Prostate gland (tissue), 2 donors: ENCODE data around the gene MRGPRE. TPM values are rescaled to one million over a fixed set of nuclear protein-coding genes. Genes with fewer than 3 reads are reported as not detected.

ENCODE experiments used
- DNase-seq: peaks from one replicate; pipeline ENCODE4 v3.0.0-alpha.2; 2019; ENCODE audit warnings: low spot score
- H3K27ac ChIP-seq, 2 donors: fragments of 200-600 bp; sonication (generic); 2 replicates each; pipeline ENCODE4 v1.5.1; 2017 to 2019
- H3K27me3 ChIP-seq: fragments of 200-600 bp; sonication (generic); replicated peaks from 2 replicates; pipeline ENCODE4 v1.5.1; 2019; ENCODE audit not compliant: insufficient read depth
- H3K36me3 ChIP-seq, 2 donors: fragments of 200-600 bp; sonication (generic); 1 replicate in 1 of 2; 2 replicates in 1 of 2; pipeline versions ENCODE4 v1.5.1 to v1.8.1; 2017 to 2019
- H3K4me1 ChIP-seq: fragments of 200-600 bp; sonication (generic); replicated peaks from 2 replicates; pipeline ENCODE4 v1.5.1; 2019
- H3K4me3 ChIP-seq, 2 donors: fragments of 200-600 bp; sonication (generic); 2 replicates each; pipeline ENCODE4 v1.5.1; 2017 to 2019
- H3K9me3 ChIP-seq: fragments of 200-600 bp; sonication (generic); 2 replicates; pipeline ENCODE4 v1.5.1; 2017
- POLR2A ChIP-seq: fragments of 450-650 bp; IDR thresholded peaks from one replicate; pipeline ENCODE4 v1.6.1; 2016; ENCODE audit warnings: antibody characterized with exemption, mild to moderate bottlenecking
- POLR2AphosphoS5 ChIP-seq: sonication (generic); formaldehyde crosslinking; IDR thresholded peaks from one replicate; pipeline ENCODE4 v1.6.1; 2017; ENCODE audit warnings: antibody characterized with exemption
- WGBS: methylation state at CpG from one replicate; pipeline ENCODE4 v1.1.5; 2018; 5-methylcytosine and 5-hydroxymethylcytosine counted together
- intact Hi-C: fragments of 100-400 bp; cut with DNase I; formaldehyde crosslinking; loops from one replicate; pipeline ENCODE4 v1.14.2; 2022
- total RNA-seq, 2 donors: library from RNA; depleted of rRNA; stranded (reverse); fragments of >200 nt; gene quantifications; one replicate each; pipeline ENCODE4 v1.1.0, GENCODE V29; 2016
- TF ChIP-seq, protein P1 (sequence below), 4 experiments: fragments of 200-600 bp in 2 of 4; fragments of 450-650 bp in 2 of 4; sonication (generic) in 2 of 4; IDR thresholded peaks; 1 replicate in 3 of 4; 2 replicates in 1 of 4; pipeline ENCODE4 v1.5.1; 2016 to 2019; ENCODE audit warnings: antibody characterized with exemption in 4 of 4, mild to moderate bottlenecking in 2 of 4, moderate library complexity in 2 of 4

The MRGPRE gene
- total RNA-seq, 2 donors from 2014 or later: 1.0 TPM; not detected in 1

GRCh38 chr11:3213659-3214419 lies 18.4 kb downstream of the MRGPRE start:
- no peak for DNase-seq
- Histone ChIP-seq H3K27me3 (peaks cover 2% of the 10 kb centered on the region), H3K4me3 (no peak overlapping the region), H3K4me1 (no peaks in the 10 kb centered on the region), H3K27ac (no peak overlapping the region), H3K36me3 (no peaks in the 10 kb centered on the region), H3K9me3 (no peaks in the 10 kb centered on the region)
- WGBS: 56% methylated on average over 24 of the region's 24 CpGs
- TF ChIP-seq POLR2A (no peak), POLR2AphosphoS5 (no peak)
- TF ChIP-seq, protein P1, sequence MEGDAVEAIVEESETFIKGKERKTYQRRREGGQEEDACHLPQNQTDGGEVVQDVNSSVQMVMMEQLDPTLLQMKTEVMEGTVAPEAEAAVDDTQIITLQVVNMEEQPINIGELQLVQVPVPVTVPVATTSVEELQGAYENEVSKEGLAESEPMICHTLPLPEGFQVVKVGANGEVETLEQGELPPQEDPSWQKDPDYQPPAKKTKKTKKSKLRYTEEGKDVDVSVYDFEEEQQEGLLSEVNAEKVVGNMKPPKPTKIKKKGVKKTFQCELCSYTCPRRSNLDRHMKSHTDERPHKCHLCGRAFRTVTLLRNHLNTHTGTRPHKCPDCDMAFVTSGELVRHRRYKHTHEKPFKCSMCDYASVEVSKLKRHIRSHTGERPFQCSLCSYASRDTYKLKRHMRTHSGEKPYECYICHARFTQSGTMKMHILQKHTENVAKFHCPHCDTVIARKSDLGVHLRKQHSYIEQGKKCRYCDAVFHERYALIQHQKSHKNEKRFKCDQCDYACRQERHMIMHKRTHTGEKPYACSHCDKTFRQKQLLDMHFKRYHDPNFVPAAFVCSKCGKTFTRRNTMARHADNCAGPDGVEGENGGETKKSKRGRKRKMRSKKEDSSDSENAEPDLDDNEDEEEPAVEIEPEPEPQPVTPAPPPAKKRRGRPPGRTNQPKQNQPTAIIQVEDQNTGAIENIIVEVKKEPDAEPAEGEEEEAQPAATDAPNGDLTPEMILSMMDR (IDR thresholded peaks at IDR 0.05): no peak
- intact Hi-C loops: no loop called here

DNA sequence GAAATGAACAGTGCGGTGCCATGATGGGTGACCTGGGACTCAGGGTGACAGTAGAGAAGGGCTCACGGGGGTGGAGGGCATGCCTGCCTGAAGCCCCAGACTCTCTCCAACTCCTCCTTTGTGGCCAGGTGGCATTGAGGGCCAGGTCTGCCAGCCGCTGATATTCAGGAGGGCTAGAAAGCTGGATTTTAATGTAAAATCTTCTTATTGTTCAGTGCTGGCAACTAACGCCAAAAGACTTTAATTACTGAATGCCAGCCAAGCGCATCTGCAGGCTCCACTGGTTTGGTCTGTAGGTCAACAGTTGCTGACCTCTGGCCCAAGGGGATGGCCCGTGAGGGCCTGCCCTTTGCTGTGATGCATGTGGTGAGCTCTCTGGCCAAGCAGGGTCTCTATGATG lies 23.9 kb downstream of the MRGPRE start:
- intact Hi-C loops: no loop called here
- WGBS: 78% methylated on average over 6 of the region's 6 CpGs
- TF ChIP-seq POLR2A: no peak
- TF ChIP-seq, protein P1 (IDR thresholded peaks at IDR 0.05): no peak
- no peak for TF ChIP-seq POLR2AphosphoS5

DNA sequence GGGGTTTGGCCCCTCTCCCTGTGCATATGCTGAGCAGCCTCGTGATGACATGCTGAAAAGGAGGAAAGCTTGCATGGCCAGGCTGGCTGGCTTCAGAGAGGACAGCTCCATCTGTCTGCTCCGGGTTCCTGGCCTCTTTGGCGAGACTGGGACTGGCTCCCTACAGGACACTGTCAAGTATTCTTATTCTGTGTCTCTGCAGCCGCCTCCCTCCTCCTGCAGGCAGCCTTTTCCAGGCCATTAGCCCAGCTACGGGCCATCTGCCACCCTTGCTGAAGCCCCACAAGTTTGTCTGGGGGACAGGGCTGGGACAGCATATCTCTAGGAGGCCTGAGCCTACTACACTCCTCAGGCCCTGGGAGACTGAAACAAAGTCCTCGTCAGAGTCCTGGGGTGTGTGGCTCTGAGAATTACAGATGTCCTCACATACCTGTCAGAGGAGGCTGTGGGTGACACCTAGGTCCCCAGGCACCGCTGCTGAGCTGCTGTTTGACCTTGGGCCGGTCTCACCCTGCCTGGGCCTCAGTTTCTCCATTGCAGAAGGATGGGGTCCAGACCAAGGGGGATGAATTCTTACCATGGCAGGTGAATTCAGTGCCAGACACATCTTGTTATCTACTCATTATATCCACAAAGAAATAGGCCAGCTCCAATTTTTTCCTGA lies 24.6 kb downstream of the MRGPRE start:
- H3K27me3 ChIP-seq: peaks cover 4% of the 10 kb centered on the region
- no peaks in the 10 kb centered on the region for H3K4me1 ChIP-seq
- no peak for TF ChIP-seq POLR2A
- TF ChIP-seq POLR2AphosphoS5: no peak
- TF ChIP-seq, protein P1 (IDR thresholded peaks at IDR 0.05): no peak
- intact Hi-C loops: no loop called here
- no peaks in the 10 kb centered on the region for H3K36me3 ChIP-seq
- no peak overlapping the region for H3K4me3 ChIP-seq
- no peaks in the 10 kb centered on the region for H3K9me3 ChIP-seq
- no peak overlapping the region for H3K27ac ChIP-seq
- 89% methylated on average over 8 of the region's 8 CpGs for WGBS
- no peak for DNase-seq

More for the DNA sequence above, 23.9 kb downstream of the MRGPRE start:
- H3K9me3 ChIP-seq: no peaks in the 10 kb centered on the region
- no peak overlapping the region for H3K27ac ChIP-seq
- H3K4me1 ChIP-seq: no peaks in the 10 kb centered on the region
- H3K4me3 ChIP-seq: no peak overlapping the region
- DNase-seq: no peak
- H3K27me3 ChIP-seq: peaks cover under 1% of the 10 kb centered on the region
- no peaks in the 10 kb centered on the region for H3K36me3 ChIP-seq

DNA sequence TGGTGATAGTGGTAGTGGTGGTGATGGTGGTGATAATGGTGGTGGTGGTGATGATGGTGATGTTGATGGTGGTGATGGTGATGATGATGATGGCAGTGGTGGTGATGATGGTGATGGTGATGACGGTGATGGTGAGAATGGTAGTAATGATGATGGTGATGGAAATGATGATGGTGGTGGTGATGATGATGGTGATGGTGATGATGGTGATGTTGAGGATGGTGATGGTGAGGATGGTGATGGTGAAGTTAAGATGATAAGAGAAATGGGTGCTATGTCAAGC lies 25.4 kb downstream of the MRGPRE start:
- 95% methylated on average over 1 of the region's 1 CpG for WGBS

More for the DNA sequence above, 25.4 kb downstream of the MRGPRE start:
- no peaks in the 10 kb centered on the region for H3K9me3 ChIP-seq
- no peak for DNase-seq
- H3K27me3 ChIP-seq: peaks cover 8% of the 10 kb centered on the region
- intact Hi-C loops: no loop called here
- no peak overlapping the region for H3K27ac ChIP-seq
- TF ChIP-seq, protein P1 (IDR thresholded peaks at IDR 0.05): no peak
- TF ChIP-seq POLR2AphosphoS5 (no peak), POLR2A (no peak)
- no peaks in the 10 kb centered on the region for H3K36me3 ChIP-seq
- H3K4me3 ChIP-seq: no peak overlapping the region
- H3K4me1 ChIP-seq: no peaks in the 10 kb centered on the region
